Fibroblast of villous mesenchyme (primary cell): Measurements from ENCODE around the gene HECTD1. TPM values are rescaled to one million over a fixed set of nuclear protein-coding genes. Genes with fewer than 3 reads are reported as not detected.
"Not testable (repeated sequence)": the region's sequence is repeated elsewhere in the genome, so short reads cannot be mapped to it uniquely, and the experiment has no call there.

Experiments
- DNase-seq: peaks from one replicate; pipeline ENCODE4 v3.0.0-alpha.2; 2010; ENCODE audit warnings: low read depth
- H3K4me3 ChIP-seq: 2 replicates; pipeline ENCODE4 v1.5.1; 2011; ENCODE audit warnings: low read depth, mild to moderate bottlenecking, low read length
- CTCF ChIP-seq: IDR thresholded peaks from 2 replicates; pipeline ENCODE4 v1.5.1; 2012; ENCODE audit warnings: low read depth, mild to moderate bottlenecking, low read length; ENCODE audit not compliant: insufficient read depth
- total RNA-seq: library from RNA; depleted of rRNA; stranded (reverse); fragments of >200 nt; gene quantifications from 2 replicates; pipeline ENCODE4 v1.2.3, GENCODE V29; 2012

Gene HECTD1
- 192 and 283 TPM in 2 replicates for total RNA-seq

GRCh38 chr14:31207755-31208545 is at the start of gene HECTD1:
TSS of gene HECTD1 (minus strand) at chr14:31207793. CDS start at chr14:31205936, 1,857 bp downstream.
- DNase-seq: peak; percentile 90
- peak within 1 kb of the TSS; percentile 85 for H3K4me3 ChIP-seq
- peak; percentile 31 for TF ChIP-seq CTCF

- no peak for DNase-seq
- no peak overlapping the region for H3K4me3 ChIP-seq
- no peak for TF ChIP-seq CTCF
Observed at GRCh38 chr14:31257244-31257553, 49.6 kb upstream of the HECTD1 start.

- no peak overlapping the region for H3K4me3 ChIP-seq
- no peak for TF ChIP-seq CTCF
- DNase-seq: no peak
Observed at GRCh38 chr14:31256534-31257243, 49.1 kb upstream of the HECTD1 start.

GRCh38 chr14:31255918-31256317 is 48.3 kb upstream of the HECTD1 start:
- not testable (repeated sequence) for H3K4me3 ChIP-seq, DNase-seq

- DNase-seq: no peak
- no peak for TF ChIP-seq CTCF
- H3K4me3 ChIP-seq: no peak overlapping the region
Observed at GRCh38 chr14:31255286-31255685, 47.7 kb upstream of the HECTD1 start.

- DNase-seq: no peak
- no peak for TF ChIP-seq CTCF
- H3K4me3 ChIP-seq: no peak overlapping the region
Observed at GRCh38 chr14:31253746-31254471, 46.3 kb upstream of the HECTD1 start.

- H3K4me3 ChIP-seq: no peak overlapping the region
- no peak for DNase-seq
- TF ChIP-seq CTCF: no peak
Observed at GRCh38 chr14:31252865-31253264, 45.3 kb upstream of the HECTD1 start.
